ENCODE results near the gene TSPYL1. TPM values are rescaled to one million over a fixed set of nuclear protein-coding genes. Genes with fewer than 3 reads are reported as not detected.
A peak's percentile ranks its signal among the peaks of the same experiment; 100 is the strongest.

The TSPYL1 gene
- total and polyA plus RNA-seq, 2 of the 8 experiments (the other 6 are each of a cell fraction or from before 2014, with no cell fraction given), result 33.2 to 79.1 TPM

DNA sequence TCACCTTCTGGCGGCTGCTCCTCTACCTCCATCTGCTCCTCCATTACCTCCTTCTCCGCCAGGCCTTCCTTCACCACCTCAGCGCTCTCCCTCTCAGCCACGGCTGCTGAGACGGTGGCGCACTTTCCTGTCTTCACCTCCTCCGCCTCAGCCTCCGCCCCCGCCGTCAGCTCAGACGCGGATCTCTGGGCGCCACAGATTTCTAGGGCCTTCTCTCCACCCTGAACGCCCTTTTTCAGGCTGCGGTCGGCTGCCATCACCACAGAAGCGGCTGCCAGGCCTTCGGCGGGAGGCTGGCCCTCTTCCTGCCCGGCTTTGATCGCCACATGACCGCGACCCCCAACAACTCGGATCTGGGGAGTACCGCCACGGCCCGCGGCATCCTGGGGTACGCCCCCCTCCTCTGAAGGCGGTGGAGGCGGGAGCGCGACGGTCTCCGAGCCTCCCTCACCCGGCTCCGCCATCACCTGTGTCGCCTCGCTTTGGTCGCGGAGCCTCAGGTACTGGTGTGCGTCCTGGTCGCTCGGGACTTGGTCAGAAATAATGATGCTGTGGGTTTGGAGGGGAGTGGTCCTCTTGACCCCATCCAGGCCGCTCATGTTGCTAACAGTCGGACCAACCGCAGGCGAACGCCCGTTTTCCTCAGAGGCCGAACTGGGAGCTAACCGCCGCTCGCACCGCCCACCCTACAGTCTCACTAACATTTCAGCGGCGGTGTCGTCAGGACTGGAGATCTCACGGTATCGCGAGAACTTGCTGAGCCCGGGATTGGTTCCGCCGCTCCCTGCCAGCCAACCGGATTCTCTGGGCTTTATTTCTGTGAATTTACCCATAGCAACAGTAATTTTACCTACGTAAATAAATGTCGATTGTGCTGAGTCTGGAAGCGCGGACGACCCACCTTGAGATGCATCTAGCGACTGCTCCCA lies at the start of gene TSPYL1 (continued):
- TF ChIP-seq PHF8 (conservative IDR thresholded peaks at IDR 0.05; ENCODE audit: low read depth, low read length) (peak; percentile 95), HDAC6 (IDR thresholded peaks at IDR 0.05; ENCODE audit: low read depth, low read length) (no peak), CTBP2 (IDR thresholded peaks at IDR 0.05; ENCODE audit: borderline replicate concordance, insufficient read depth, insufficient read length, low read length) (no peak), RFX5 (IDR thresholded peaks at IDR 0.05; ENCODE audit: borderline replicate concordance, low read depth, low read length) (peak; percentile 91), JUN (IDR thresholded peaks at IDR 0.05; ENCODE audit: low read depth, low read length) (no peak), SIRT6 (IDR thresholded peaks at IDR 0.05; ENCODE audit: low read length) (no peak), EP300 (IDR thresholded peaks at IDR 0.05; ENCODE audit: borderline replicate concordance in 1 of 2, low read depth in 2 of 2, low read length in 2 of 2) (no peak), BCL11A (IDR thresholded peaks at IDR 0.05; ENCODE audit: low read depth in 2 of 2, low read length in 2 of 2) (no peak), EZH2 (IDR thresholded peaks at IDR 0.05; ENCODE audit: low read depth, low read length, severe bottlenecking) (no peak), JUND (IDR thresholded peaks at IDR 0.05; ENCODE audit: low read length) (no peak), GTF2F1 (IDR thresholded peaks at IDR 0.05; ENCODE audit: borderline replicate concordance, low read depth, low read length) (peak; percentile 70; the same call in 1 of the 2 replicates), ZNF274 (IDR thresholded peaks at IDR 0.05; ENCODE audit: borderline replicate concordance, extremely low read depth, low read length) (no peak), GABPA (IDR thresholded peaks at IDR 0.05; ENCODE audit: borderline replicate concordance, insufficient read depth, low read length) (no peak), RAD21 (IDR thresholded peaks at IDR 0.05 in 1 of 2, conservative IDR thresholded peaks at IDR 0.05 in 1 of 2; ENCODE audit: low read depth in 2 of 2, low read length in 2 of 2) (0 out of 4 replicates have a peak, but pooled peaks of 1 of the 2 experiments have one; percentile 5), CHD2 (IDR thresholded peaks at IDR 0.05; ENCODE audit: low read length) (peak; percentile 97), TAF7 (optimal IDR thresholded peaks at IDR 0.05; ENCODE audit: borderline replicate concordance, low read depth, low read length) (peak; percentile 60), TCF12 (IDR thresholded peaks at IDR 0.05; ENCODE audit: low read depth, low read length) (no peak)
- TF ChIP-seq, protein P1, sequence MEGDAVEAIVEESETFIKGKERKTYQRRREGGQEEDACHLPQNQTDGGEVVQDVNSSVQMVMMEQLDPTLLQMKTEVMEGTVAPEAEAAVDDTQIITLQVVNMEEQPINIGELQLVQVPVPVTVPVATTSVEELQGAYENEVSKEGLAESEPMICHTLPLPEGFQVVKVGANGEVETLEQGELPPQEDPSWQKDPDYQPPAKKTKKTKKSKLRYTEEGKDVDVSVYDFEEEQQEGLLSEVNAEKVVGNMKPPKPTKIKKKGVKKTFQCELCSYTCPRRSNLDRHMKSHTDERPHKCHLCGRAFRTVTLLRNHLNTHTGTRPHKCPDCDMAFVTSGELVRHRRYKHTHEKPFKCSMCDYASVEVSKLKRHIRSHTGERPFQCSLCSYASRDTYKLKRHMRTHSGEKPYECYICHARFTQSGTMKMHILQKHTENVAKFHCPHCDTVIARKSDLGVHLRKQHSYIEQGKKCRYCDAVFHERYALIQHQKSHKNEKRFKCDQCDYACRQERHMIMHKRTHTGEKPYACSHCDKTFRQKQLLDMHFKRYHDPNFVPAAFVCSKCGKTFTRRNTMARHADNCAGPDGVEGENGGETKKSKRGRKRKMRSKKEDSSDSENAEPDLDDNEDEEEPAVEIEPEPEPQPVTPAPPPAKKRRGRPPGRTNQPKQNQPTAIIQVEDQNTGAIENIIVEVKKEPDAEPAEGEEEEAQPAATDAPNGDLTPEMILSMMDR (IDR thresholded peaks at IDR 0.05; ENCODE audit: control extremely low read depth in 1 of 3, insufficient read depth in 1 of 3, low read depth in 1 of 3, low read length in 3 of 3), result no peak
- TF ChIP-seq, protein P2, sequence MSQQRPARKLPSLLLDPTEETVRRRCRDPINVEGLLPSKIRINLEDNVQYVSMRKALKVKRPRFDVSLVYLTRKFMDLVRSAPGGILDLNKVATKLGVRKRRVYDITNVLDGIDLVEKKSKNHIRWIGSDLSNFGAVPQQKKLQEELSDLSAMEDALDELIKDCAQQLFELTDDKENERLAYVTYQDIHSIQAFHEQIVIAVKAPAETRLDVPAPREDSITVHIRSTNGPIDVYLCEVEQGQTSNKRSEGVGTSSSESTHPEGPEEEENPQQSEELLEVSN (IDR thresholded peaks at IDR 0.05), result 0 out of 2 replicates have a peak, but pooled peaks have one; percentile 7

All from H1 (cell line).